Brain pericyte (primary cell): ENCODE results near the gene PANX3.
"Not testable (repeated sequence)": the region's sequence is repeated elsewhere in the genome, so short reads cannot be mapped to it uniquely, and the experiment has no call there.

Experiments
- DNase-seq: peaks from one replicate; pipeline ENCODE4 v3.0.0-alpha.2; 2012; ENCODE audit warnings: low read depth, low spot score

Gene PANX3

GRCh38 chr11:124611064-124611463, at the start of gene PANX3:
Gene PANX3, plus strand, starts transcription at chr11:124611428. Its CDS starts 129 bp downstream, at chr11:124611557.
- no peak for DNase-seq

GRCh38 chr11:124569697-124570096, 41.5 kb upstream of the PANX3 start, which contains the start of gene OR8A1:
Gene OR8A1, plus strand, starts transcription at chr11:124569997. Its CDS starts 123 bp downstream, at chr11:124570120.
- DNase-seq, result no peak

GRCh38 chr11:124570160-124570559, 41.1 kb upstream of the PANX3 start:
- no peak for DNase-seq

GRCh38 chr11:124577716-124578427, 33.4 kb upstream of the PANX3 start:
- DNase-seq, result no peak

- DNase-seq, result no peak
Observed at GRCh38 chr11:124578761-124579160, 32.5 kb upstream of the PANX3 start.

- no peak for DNase-seq
Observed at GRCh38 chr11:124581817-124582216, 29.4 kb upstream of the PANX3 start.

GRCh38 chr11:124582565-124582964, 28.7 kb upstream of the PANX3 start:
- DNase-seq, result no peak

GRCh38 chr11:124583781-124584180, 27.4 kb upstream of the PANX3 start:
- DNase-seq, result no peak

GRCh38 chr11:124584681-124585372, 26.4 kb upstream of the PANX3 start:
- DNase-seq, result no peak

- peak; percentile 12 for DNase-seq
Observed at GRCh38 chr11:124586238-124586860, 24.9 kb upstream of the PANX3 start.

- no peak for DNase-seq
Observed at GRCh38 chr11:124591430-124591829, 19.8 kb upstream of the PANX3 start.

GRCh38 chr11:124592627-124593026, 18.6 kb upstream of the PANX3 start:
- DNase-seq, result no peak

- DNase-seq, result no peak
Observed at GRCh38 chr11:124595302-124595701, 15.9 kb upstream of the PANX3 start.

GRCh38 chr11:124597626-124598025, 13.6 kb upstream of the PANX3 start:
- no peak for DNase-seq

GRCh38 chr11:124600621-124601320, 10.5 kb upstream of the PANX3 start:
- no peak for DNase-seq

GRCh38 chr11:124602193-124602592, 9.0 kb upstream of the PANX3 start:
- DNase-seq, result no peak

GRCh38 chr11:124602723-124603122, 8.5 kb upstream of the PANX3 start:
- DNase-seq, result not testable (repeated sequence)

GRCh38 chr11:124605719-124606118, 5.5 kb upstream of the PANX3 start:
- DNase-seq, result no peak

- DNase-seq, result no peak
Observed at GRCh38 chr11:124608147-124608546, 3.1 kb upstream of the PANX3 start.

GRCh38 chr11:124610295-124610694, 933 bp upstream of the PANX3 start:
- no peak for DNase-seq

- DNase-seq, result no peak
Observed at GRCh38 chr11:124612045-124612444, 817 bp downstream of the PANX3 start.
